Dermis blood vessel endothelial cell (primary cell): ENCODE data around the gene OR52N2. TPM values are rescaled to one million over a fixed set of nuclear protein-coding genes. Genes with fewer than 3 reads are reported as not detected.

Experiments
- DNase-seq: peaks from one replicate; pipeline ENCODE4 v3.0.0; 2010
- total RNA-seq: library from RNA; depleted of rRNA; stranded (reverse); fragments of >200 nt; gene quantifications from 2 replicates; pipeline ENCODE4 v1.2.3, GENCODE V29; 2014

OR52N2 gene
- not detected in 2 replicates for total RNA-seq

GRCh38 chr11:5808500-5809121 is at the start of gene OR52N2:
Gene OR52N2 (plus strand): TSS chr11:5808924. CDS start chr11:5820336, 11,412 bp downstream.
- DNase-seq = peak; percentile 83

- DNase-seq = no peak
Measured at GRCh38 chr11:5767056-5767455, 41.7 kb upstream of the OR52N2 start.

- no peak for DNase-seq
Measured at GRCh38 chr11:5783255-5783654, 25.5 kb upstream of the OR52N2 start, which contains the start of gene OR52N5. Gene OR52N5 (minus strand): TSS chr11:5783355. CDS start chr11:5778634, 4,721 bp downstream.

GRCh38 chr11:5791165-5791564 is 17.6 kb upstream of the OR52N2 start, which contains the start of gene OR52N1:
Gene OR52N1 (minus strand): TSS chr11:5791265. CDS start chr11:5788816, 2,449 bp downstream.
- no peak for DNase-seq

- DNase-seq = no peak
Measured at GRCh38 chr11:5796541-5796940, 12.2 kb upstream of the OR52N2 start.

- DNase-seq = no peak
Measured at GRCh38 chr11:5803982-5804381, 4.7 kb upstream of the OR52N2 start.

- DNase-seq = no peak
Measured at GRCh38 chr11:5807580-5807979, 1.1 kb upstream of the OR52N2 start.

- DNase-seq = peak; percentile 17
Measured at GRCh38 chr11:5809122-5809519, 397 bp downstream of the OR52N2 start.

GRCh38 chr11:5809905-5810795 is 1.4 kb downstream of the OR52N2 start:
- DNase-seq = no peak

GRCh38 chr11:5815534-5815933 is 6.8 kb downstream of the OR52N2 start:
- no peak for DNase-seq

GRCh38 chr11:5818245-5818886 is 9.6 kb downstream of the OR52N2 start:
- no peak for DNase-seq

GRCh38 chr11:5831196-5831829 is 22.6 kb downstream of the OR52N2 start:
- DNase-seq = no peak

GRCh38 chr11:5833446-5833845 is 24.7 kb downstream of the OR52N2 start:
- DNase-seq = no peak

GRCh38 chr11:5837695-5838094 is 29.0 kb downstream of the OR52N2 start:
- no peak for DNase-seq

GRCh38 chr11:5841797-5842196 is 33.1 kb downstream of the OR52N2 start, which contains the start of gene OR52E6:
Gene OR52E6 (minus strand): TSS chr11:5841897. CDS start chr11:5841897, 0 bp downstream.
- no peak for DNase-seq

GRCh38 chr11:5846701-5847100 is 38.0 kb downstream of the OR52N2 start:
- no peak for DNase-seq

GRCh38 chr11:5847711-5848110 is 39.0 kb downstream of the OR52N2 start:
- DNase-seq = no peak

- DNase-seq = no peak
Measured at GRCh38 chr11:5851002-5851401, 42.3 kb downstream of the OR52N2 start.

GRCh38 chr11:5857590-5857989 is 48.9 kb downstream of the OR52N2 start, which contains the start of gene OR52E8:
Gene OR52E8 (minus strand): TSS chr11:5857690. CDS start chr11:5857690, 0 bp downstream.
- DNase-seq = no peak

GRCh38 chr11:5865826-5866225 is 57.1 kb downstream of the OR52N2 start:
- no peak for DNase-seq
